Fibroblast of the conjunctiva (primary cell): ENCODE data around the gene TIMM8A.

Source experiments
- DNase-seq: peaks from one replicate; pipeline ENCODE4 v3.0.0-alpha.2; 2010; ENCODE audit warnings: low read depth

TIMM8A gene

GRCh38 chrX:101348452-101349192, at the start of gene TIMM8A:
Gene TIMM8A, minus strand, starts transcription at chrX:101348742. Its CDS starts 78 bp downstream, at chrX:101348664.
- peak; percentile 30 for DNase-seq

- DNase-seq: no peak
Measured at GRCh38 chrX:101397779-101398178, 49.2 kb upstream of the TIMM8A start.

GRCh38 chrX:101395789-101396188, 47.2 kb upstream of the TIMM8A start:
- DNase-seq: no peak

DNA sequence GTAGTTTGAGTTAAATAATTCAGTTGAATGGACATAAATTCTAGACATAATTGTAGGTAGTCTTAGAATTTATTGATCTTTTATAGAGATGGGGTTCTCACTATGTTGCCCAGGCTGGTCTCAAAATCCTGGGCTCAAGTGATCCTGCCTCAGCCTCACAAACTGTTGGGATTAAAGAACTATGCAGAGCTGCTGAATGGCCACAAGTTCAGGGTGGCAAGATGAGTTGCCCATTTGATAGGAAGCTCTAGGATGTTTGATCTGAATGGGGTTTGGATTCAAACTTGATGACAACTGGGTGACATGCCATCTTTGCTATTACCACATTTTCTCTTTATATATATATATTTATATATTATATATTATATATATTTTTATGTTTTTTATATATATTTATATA, 45.8 kb upstream of the TIMM8A start:
- DNase-seq: no peak

DNA sequence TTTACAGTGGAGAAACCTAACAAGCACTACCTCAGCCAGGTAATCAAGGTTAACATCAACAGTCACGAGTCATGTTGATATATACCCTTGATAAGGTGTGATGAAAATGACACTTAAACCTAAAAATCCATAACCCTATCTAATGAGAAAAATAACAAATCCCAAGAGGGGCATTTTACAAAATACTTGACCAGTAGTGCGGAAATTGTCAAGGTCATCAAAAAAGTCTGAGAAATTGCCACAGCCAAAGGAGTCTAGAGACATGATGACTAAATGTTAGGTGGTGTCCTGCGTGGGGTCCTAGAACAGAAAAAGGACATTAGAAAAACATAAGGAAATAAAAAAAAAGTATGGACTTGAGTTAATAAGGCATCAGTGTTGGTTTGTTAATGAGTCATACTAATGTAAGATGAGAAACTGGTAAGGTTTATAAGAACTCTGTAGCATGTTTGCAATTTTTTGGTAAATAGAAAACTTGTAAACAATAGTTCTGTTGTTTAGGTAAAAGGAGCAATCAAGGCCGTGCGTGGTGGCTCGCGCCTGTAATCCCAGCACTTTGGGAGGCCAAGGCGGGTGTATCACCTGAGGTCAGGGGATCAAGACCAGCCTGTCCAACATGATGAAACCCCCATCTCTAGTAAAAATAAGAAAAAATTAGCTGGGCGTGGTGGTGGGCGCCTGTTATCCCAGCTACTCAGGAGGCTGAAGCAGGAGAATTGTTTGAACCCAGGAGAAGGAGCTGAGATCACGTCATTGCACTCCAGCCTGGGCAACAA, 45.2 kb upstream of the TIMM8A start:
- no peak for DNase-seq

DNA sequence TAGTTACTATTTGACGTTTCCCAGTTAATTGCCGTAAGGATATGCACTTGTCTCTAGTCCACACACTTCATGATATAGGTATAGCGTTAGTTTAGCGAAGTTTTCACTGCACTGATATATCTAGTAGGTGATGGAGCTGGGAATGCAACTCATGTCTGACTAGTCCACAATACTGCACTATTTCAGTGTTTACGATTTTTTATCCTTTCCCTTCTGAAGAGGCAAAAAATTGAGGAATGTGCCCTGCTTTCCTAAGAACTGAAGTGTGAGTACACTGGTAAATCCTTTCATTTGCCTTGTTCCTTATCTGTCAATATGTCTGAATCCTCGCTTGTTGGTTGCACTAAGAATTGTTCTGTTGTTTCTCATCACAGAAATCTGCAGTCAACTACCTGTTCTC, 43.3 kb upstream of the TIMM8A start:
- DNase-seq: no peak

GRCh38 chrX:101390664-101391525, 42.4 kb upstream of the TIMM8A start, which contains the start of gene RPL36A:
Gene RPL36A, plus strand, starts transcription at chrX:101391011. Its CDS starts 33 bp downstream, at chrX:101391044.
- peak; percentile 88 for DNase-seq

- DNase-seq: no peak
Measured at GRCh38 chrX:101388604-101389003, 40.1 kb upstream of the TIMM8A start.

GRCh38 chrX:101386542-101386885, 38.0 kb upstream of the TIMM8A start:
- no peak for DNase-seq

- DNase-seq: no peak
Measured at GRCh38 chrX:101385795-101386541, 37.4 kb upstream of the TIMM8A start, which contains the start of gene BTK. Gene BTK, minus strand, starts transcription at chrX:101386191. Its CDS starts 10,907 bp downstream, at chrX:101375284.

- no peak for DNase-seq
Measured at GRCh38 chrX:101385026-101385684, 36.6 kb upstream of the TIMM8A start.

DNA sequence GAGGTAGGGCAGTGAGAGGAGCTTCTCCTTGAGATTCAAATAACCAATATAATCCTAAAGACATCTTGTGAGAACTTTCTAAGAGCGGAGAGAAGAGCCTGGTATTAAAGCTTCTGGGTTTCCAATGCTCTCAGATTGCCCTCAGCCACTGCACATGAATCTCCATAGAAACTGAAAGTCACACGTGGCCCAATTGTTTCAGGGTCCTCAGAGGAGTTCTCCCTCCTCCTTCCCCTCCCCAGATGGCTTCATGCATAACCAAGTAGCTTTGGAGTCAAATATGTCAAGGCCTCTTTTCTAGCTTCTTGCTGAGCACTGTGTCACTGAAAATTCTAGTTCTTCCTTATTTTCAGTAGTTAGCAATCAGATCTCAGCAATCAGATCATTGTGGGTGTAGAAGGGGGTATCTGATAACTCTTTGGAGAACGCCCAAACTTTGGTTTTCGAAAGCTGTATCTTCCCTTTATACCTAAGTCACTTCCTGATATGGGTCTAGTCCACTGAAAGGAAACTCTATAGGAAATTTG, 35.2 kb upstream of the TIMM8A start:
- no peak for DNase-seq

GRCh38 chrX:101377547-101377946, 29.0 kb upstream of the TIMM8A start:
- DNase-seq: no peak

DNA sequence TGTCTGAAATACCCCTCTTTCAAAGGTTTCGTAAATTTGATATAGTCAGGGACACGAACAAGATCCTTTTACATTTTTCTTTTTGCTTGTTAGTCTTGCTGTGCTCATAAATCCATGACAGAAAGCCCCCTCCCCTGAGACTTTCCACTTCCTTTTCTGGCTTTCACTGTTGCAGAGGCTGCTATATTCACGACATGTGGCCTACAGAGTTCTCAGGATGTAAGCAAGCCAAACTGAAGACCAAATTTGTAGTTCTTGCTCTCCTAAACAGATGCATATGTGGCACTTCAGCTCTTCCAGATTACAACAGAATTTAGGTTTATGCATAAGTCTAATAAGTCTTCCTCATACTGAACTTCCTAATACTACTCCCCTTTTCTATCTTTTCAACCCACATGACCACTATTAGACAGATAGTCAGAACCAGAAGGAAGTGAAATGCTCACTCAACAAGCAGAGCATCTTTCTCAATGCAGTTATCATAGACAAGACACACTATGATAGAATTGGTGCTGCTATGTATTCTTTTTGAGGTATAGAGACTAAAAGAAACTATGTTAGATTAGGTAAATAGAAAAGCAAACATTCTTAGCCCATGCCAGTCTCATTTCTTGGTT, 22.5 kb upstream of the TIMM8A start:
- DNase-seq: no peak

GRCh38 chrX:101369687-101370086, 21.1 kb upstream of the TIMM8A start:
- DNase-seq: no peak

- no peak for DNase-seq
Measured at GRCh38 chrX:101368800-101369199, 20.3 kb upstream of the TIMM8A start.

GRCh38 chrX:101365301-101365795, 16.8 kb upstream of the TIMM8A start:
- DNase-seq: no peak

GRCh38 chrX:101362757-101363156, 14.2 kb upstream of the TIMM8A start:
- no peak for DNase-seq

- no peak for DNase-seq
Measured at GRCh38 chrX:101362116-101362515, 13.6 kb upstream of the TIMM8A start.

DNA sequence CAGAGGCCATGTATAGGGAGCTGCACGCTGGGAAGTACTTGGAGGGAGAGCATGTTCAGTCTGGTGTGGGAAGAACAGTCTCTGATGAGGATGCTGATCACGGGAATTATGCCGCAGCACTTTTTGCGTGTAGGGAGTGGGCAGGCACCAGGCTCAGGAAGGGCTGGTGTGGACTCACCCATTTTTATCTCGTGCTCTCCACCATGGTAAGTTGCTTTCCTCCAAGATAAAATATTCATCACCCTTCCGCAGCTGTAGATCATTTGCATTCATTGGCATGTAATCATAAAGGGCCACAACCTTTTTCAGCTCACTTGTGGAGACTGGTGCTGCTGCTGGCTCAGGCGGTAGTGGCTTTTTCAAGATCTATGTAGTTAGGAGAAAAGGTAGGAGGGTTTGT, 11.8 kb upstream of the TIMM8A start:
- DNase-seq: no peak
